ENCODE measurements around the gene PTPRM.

GRCh38 chr18:8359481-8359880 is 792.4 kb downstream of the PTPRM start:
- TF ChIP-seq CTCF (IDR thresholded peaks at IDR 0.05), result no peak
- TF ChIP-seq POLR2A (IDR thresholded peaks at IDR 0.05), result no peak

Data from lower leg skin (tissue), 3 donors.